ENCODE measurements around the gene COA8.
"Not testable (repeated sequence)": the region's sequence is repeated elsewhere in the genome, so short reads cannot be mapped to it uniquely, and the experiment has no call there.

COA8 gene

DNA sequence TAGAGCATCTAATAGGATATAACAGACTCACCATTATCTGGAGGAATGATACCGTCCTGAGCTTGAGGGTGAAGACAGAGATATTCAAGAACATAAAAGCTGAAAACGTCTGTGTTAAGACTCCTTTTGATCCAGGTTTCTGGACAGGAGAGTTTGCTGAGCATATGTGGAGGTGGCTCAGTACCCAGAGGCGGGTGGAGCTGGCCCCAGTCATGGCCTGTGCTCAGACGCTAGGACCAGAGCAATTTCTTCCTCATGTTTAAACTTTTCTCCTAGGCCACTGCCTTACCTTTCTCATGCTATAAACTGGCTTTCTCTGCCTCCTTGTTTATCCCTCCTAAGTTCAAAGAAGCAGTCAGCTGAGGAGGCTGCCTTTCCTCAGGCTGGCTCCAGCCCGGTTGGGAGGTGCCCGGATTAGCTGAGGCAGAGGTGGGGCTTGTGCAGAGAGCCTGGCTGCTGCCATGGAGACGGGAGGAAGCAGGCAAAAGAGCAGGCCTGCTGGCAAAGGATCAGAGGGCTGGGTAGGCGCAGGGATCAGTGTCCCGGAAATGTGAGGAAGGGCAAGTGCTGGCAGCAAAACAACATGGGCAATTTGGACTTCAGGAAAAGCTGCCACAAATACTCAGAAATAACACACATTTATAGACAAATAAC, 13.7 kb downstream of the COA8 start:
- DNase-seq: no peak

DNA sequence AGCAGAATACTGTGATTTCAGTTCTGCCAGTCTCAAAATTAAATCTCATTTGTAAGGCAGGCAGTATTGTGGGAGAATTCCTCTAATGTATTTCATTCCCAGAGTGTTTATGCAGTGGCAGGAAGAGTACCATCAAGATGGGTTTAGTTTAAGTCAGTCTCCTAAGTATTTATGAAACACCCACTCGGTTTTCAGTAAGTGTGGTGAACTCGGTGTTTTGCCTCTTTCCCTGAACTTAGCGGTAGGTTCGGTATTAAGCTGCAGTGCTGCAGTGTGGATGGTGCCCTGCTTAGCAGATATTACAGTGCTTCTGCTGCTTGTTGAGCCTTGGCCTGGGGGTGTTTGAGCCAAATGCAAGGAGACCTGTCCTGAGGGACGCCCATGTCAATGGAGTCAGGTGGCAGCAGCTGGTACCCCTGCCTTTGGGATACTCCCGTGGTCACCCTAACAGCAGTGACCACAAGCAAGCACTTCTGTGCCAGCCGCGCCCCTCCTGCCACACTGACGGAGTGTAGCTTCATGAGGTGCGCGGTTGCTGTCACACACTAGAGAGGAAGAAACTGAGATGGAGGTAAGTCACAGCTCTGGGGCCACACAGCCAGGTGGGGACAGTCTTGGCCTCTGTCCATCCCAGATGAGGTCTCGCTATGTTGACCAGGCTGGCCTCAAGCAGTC, 15.8 kb downstream of the COA8 start:
- DNase-seq: no peak

DNA sequence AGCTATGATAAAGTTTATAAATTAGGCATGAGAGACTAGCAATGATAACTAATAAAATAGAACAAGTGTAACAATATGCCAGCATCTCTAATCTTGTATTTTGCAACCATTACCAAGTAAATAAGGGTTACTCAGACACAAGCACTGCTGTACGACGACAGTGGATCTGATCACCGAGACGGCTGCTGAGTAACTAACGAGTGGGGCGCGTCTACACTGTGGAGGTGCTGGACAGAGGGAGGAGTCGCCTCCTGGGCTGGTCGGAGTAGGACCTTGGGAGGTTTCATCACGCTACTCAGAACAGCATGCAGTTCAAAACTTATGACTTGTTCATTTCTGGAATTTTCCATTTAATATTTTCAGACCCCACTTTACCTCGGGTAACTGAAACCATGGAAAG, 18.4 kb downstream of the COA8 start:
- no peak for DNase-seq

DNA sequence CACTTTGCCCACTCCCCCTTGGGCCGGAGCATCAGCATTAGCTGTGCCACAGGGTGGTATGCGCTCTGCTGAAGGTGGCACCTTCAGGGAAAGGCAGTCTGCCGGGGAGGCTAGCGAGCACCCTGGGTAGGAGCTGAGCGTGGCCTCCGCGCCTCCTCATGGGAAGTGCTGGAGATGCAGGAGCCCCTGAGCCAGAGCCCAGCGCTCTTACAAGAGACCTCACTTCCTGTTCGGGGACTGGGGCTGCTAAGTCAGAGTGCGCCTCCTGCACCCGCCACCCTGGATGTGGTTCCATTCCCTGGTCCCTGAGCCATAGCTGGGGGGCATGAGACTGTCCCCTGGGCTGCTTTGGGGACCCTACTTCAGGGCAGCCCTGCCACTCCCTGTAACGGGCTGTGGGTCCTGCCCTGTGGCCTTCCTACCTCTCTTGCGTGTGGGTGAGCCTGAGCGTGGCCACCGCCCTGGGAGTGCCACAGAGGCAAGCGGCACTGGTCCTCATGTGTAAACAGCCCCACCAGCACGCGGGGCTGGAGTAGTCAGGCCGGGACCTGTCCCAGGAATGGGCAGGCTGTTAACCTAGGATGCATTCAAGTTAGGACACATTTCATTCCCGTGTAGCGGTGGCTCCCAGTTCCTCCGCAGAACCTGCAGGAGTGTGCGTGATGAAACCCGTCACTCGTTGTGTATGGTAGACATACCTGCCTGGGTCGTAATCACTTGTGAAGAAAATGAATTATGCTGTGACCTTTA, 19.4 kb downstream of the COA8 start:
- DNase-seq: no peak

DNA sequence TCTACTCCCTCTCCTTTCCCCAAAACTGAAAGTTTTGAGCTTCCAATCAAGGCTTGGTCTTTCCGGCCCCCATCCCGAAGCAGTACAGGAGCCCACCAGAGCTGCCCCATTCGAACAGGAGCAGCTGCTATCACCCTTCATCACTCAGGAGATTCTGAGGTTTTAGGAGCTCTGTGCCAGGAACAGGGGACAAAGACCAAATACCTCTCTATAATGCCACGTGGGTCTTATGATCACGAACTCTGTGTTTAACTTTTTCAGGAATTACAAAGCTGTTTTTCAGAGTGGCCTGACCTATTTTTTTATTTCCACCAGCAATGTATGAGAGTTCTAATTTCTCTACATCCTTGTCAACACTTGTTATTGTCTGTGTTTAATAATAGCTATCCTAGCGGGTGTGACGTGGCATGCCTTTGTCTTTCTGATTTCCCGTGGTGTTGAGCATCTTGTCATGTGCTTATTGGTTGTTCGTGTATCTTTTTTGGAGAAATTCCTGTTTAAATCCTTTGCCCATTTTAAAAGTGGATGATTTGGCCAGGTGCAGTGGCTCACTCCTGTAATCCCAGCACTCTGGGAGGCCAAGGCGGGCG, 21.7 kb downstream of the COA8 start:
- DNase-seq: no peak

DNA sequence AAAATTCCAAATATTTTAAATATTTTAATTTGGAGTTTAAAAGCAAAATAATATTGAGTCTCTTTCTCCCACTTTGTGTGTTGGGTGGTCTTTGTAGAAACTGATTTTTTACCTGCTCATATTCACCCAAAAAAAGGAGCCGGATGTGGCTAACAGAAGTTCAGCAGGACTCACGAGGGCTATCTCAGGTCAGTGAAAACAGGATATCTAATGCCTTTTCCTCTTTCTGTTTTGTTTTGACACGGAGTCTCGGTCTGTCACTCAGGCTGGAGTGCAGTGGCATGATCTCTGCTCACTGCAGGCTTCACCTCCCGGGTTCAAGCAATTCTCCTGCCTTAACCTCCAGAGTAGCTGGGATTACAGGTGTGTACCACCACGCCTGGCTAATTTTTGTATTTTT, 30.8 kb downstream of the COA8 start:
- no peak for DNase-seq

DNA sequence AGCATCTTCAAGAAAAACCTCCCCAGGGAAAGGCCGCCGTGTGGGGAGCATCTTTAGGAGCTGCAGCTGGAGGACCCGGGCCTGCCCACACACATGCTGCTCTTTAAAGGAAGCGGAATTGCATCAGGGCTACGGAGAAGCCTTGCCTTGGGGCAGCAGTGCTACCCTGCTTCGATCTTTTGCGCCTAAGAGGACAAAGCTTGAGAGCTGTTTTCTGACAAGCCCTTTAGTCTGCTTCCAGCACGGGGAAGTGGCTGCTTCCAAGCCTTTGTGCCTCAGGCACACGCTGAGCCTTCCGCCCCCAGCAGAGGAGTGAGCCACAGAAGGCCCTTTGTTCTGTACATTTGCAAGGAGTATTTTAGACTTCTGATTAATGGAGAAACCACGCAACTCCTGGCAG, 31.5 kb downstream of the COA8 start:
- no peak for DNase-seq

DNA sequence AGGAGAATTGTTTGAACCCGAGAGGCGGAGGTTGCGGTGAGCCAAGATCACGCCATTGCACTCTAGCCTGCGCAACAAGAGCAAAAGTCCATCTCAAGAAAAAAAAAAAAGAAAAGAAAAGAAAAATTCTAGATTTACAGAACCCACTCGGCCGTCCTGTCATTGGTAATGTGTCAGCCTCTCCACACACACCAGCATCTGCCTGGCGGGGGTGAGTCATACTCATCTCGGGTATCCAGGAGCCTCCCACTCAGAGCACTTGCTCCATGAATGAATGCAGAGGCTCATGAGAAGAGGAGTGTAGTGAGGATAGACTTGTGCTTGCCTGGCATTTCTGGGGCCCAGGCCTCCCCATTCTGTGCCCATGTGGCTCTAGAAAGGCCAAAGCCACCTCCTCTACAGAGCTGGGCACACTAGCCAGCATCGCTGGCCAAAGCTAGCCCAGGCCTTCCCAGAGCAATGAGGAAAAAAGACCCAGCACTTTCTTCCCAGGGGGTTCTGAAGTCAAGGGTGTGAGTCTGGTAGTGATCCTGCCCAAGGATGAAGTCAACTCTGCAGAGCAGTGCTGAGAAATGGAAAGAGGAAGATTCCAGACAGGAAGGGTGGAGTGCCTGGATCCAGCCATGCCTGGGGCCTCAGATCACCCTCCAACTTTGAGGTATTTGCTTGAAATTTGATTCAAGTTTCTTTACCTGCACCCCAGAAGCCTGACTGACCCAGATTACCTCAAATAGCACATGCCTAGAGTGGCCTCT, 35.0 kb downstream of the COA8 start:
- DNase-seq: no peak

DNA sequence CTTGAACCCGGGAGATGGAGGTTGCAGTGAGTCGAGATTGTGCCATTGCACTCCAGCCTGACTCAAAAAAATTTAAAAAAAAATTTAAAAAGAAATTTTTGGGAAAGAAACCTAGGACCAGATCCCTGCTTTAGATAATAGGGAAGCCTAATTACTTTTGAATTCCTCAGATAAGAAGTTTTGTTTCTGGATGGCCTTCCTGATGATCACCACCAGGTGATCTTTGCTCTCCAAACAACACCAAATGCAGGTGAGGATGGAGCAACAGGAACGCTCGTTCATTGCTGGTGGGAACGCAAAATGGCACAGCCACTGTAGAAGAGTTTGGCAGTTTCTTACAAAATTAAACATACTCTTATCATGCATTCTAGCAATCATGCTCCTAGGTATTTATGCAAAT, 37.7 kb downstream of the COA8 start:
- DNase-seq: no peak

DNA sequence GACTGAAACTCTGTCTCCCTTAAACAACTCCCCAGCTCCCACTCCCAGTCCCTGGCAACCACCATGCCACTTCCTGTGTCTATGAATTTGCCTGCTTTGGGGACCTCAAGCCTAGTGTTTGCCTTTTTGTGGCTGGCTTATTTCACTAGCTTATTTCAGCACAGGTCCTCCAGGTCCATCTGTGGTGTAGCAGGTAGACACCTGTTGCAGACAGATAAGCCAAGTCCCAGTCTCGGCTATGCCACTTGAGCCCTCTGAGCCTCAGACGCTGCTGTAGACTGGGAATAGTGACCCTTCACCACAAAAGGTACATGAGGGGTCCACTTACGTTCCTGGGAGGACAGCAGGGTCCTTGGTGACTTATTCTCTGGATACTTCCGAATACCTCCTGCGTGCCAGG, 41.9 kb downstream of the COA8 start:
- DNase-seq: no peak

DNA sequence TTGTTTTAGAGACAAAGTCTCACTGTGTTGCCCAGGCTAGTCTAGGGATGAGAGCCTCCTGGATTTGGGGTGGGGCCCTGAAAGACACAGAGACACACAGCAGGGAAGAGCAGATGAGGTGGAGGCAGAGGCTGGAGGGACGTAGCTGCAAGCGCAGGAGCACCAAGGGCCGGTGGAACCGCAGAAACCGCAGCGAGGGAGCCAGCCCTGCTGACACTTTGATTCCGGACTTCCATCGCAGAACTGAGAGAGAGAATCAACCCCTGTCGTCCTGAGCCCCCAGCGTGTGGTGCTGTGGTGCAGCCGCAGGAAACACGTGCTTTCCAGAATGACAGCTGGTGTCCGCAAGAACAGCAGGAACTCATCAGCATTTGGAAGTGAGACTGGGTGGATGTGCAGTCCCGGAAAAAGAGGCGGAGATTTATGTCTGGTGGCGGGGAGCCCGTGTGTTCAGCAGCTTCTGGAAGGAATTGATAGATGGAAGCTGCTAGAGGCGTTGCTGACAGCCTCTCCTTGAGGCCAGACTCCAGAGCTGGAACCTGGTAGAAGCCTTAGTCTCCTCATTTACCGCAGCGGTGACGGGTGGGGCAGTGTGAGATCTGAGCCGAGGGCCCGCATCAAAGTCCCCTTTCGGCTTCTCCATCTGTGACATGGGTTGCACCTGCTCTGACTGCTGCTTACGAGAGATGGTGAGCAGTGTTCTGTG, 44.4 kb downstream of the COA8 start:
- no peak for DNase-seq

DNA sequence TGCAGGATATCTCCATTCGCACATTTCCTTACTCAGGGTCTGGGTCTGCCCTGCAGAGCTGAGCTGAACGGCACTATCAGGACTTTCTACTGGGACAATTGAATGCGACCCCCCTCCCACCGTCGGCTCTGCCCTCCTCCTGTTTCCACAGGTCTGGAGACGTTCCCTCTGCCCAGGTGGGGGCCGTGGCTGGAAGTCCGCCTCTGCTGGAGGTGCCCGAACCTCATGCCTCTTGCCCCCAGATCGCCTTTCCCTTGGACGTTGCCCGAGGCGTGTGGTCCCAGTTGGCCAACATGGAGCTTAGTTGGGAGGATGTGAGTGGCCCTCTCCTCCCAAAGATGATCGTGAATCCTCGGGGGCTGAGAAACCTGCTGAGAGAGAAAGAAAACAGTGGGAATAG, 45.1 kb downstream of the COA8 start:
- DNase-seq: no peak

DNA sequence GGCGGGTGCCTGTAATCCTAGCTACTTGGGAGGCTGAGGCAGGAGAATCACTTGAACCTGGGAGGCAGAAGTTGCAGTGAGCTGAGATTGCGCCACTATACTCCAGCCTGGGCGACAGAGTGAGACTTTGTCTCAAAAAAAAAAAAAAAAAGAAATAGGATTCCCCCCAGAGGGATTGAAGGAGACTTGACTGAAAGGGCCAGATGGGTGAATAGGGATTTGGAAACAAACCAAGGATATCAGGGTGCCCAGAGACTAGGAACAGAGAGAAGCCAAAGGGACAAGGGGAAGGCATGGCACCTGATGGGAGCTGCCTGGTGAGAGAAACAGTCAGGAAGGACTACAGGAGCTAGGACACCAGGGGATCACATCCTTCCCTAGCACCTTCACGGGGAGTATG, 46.3 kb downstream of the COA8 start:
- DNase-seq: not testable (repeated sequence)

DNA sequence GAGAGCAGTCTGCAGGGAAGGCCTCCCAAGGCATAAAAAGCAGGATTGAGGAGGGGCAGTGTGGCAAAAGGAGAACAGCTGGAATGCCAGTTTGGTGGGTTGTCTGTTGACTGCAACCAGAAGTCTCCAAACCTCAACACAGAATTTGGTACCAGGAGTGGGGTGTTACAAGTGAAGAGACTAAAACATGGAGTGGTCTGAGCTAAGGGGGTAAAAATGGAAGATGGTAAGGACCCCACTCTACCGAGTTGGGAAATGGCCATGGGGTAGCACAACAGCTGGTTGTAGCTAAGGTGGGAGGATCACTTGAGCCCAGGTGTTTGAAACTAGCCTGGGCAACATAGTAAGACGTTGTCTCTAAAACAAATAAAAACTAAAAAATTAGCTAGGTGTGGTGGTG, 48.5 kb downstream of the COA8 start:
- DNase-seq: no peak

DNA sequence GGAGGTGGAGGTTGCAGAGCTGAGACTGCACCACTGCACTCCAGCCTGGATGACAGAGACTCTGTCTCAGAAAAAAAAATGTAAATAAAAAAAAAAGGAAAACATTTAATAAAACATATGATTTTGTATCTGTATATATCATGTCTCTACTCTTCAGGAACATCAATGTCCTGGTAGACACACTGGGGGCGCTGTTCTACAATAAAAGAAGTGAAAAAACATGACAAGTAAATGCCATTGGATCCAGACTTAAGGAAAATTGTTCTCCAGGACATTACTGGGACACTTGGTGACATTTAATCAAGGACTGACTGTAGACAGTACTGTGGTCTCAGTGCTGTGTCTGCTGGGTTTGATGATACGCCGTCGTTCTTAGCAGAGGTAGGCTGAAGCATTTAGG, 50.8 kb downstream of the COA8 start:
- DNase-seq: no peak

DNA sequence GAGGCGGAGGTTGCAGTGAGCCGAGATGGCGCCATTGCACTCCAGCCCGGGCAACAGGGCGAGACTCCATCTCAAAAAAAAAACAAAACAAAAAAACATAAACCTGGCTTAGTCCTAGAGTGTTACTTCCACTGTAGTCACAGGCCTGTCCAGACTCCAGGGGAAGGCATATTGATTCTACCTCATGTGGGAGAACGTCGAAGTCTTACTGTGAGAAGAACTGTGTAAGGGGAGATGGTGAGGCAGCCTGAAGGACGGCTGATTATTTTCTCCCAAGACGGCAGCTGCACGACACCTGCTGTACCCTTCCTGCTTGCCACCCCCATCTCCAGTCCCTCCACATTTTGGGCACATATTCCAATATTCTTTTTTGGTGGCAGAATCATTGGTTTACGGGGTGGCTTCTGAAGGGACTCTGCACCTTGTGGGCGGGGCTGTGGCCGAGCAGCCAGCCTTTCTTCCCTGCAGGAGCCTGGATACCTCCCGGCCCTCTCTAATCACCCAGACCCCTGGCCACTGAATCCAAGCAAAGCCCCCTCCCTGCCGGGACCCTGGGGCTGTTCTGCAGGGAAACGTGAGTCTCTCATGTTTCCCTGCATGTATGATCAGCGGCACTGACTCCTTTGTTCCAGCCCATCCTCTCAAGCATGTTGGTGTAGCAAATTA, 54.0 kb downstream of the COA8 start:
- DNase-seq: no peak

DNA sequence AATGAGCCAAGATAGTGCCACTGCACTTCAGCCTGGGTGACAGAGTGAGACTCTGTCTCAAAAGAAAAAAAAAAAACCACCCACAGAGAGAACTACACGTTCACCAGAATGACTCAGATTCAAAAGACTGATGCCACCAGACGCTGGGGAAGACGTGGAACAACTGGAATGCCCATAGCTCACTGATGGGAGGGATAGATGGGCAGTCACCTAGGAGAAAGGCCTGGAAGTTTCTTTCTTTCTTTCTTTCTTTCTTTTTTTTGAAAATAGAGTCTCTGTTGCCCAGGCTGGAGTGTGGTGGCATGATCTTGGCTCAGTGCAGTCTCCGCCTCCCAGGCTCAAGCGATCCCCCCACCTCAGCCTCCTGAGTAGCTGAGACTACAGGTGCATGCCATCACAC, 56.3 kb downstream of the COA8 start:
- DNase-seq: no peak

DNA sequence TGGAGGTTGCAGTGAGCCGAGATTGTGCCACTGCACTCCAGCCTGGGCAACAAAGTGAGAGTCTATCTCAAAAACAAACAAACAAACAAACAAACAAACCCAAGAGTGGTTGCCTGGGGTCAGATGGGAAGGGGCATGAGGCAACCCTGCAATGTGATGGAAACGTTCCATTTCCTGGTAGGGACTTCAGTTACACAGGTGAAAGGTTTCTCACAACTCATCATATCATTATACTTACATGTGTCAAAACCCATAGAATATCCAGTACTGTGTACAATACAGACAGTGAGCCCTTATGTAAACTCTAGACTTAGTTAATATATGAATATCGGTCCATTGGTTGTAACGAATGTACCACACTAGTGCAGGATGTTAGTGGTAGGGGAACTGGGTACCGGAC, 59.1 kb downstream of the COA8 start:
- no peak for DNase-seq

DNA sequence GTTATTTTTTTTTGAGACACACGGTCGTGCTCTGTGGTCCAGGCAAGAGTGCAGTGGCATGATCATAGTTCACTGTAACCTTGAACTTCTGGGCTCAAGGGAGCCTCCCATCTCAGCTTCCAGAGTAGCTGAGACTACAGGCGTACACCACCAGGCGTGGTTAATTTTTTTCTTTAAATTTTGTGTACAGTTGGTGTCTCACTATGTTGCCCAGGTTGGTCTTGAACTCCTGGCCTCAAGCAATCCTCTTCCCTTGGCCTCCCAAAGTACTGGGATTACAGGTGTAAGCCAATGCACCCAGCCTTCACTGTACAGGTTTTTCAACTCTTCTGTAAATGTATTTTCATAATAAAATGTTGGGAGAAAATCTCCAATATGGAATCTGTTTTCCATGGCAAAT, 60.5 kb downstream of the COA8 start:
- no peak for DNase-seq

DNA sequence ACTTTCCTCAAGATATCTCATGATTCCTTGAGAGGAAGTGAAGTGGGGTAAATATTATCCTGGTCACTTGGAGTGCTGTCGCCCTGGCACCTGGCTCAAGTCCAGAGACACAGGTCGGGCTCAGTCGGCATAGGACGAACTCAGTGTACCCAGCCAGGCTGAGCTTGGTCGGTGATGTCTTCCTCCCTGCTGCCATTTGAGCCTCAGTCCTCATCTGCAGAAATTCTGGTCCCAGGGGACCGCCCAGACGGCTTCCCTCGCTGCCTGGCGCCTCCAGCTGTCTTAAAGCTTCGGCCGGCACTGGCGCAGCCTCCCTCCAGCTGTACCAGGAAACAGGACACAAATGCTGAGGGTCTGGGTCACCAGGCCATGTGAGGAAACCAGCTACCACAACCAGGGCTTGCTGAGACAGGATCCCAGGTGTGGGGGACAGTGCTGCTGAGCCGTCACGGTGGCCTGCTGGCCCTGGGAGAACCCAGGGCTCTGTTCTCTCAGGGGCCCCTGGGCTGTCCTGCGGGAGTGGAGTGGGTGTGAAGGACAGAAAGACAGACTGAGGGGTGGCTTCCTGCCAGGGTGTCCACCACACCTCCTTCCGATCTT, 61.2 kb downstream of the COA8 start:
- no peak for DNase-seq

DNA sequence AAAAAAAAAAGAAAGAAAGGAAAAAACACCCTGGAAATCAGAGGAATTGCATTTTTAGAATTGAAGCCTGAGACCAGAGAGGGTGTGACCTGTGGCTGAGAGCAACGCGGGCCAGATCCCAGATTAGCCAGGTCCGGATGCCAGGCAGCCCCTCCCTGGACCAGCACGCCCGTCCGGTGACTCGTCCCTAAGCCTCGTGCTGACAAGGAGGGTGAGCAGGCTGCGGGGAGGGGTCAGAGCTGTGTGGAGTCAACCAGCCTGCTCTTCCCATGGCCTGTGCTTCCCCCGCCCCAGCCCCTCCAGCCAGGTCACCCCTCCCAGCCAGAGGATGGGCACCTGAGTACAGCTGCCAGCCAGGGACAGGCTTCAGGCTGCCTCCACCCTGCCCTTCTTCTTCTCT, 62.1 kb downstream of the COA8 start:
- DNase-seq: no peak
